HepG2 (cell line): Measurements from ENCODE around the gene CCDC93. TPM values are rescaled to one million over a fixed set of nuclear protein-coding genes. Genes with fewer than 3 reads are reported as not detected.

ENCODE experiments used
- ATAC-seq: fragments of 200-7000 bp; cut with Tn5 transposase; 3 replicates; pipeline ENCODE4 v1.9.1; 2020; ENCODE audit warnings: mild to moderate bottlenecking, moderate library complexity
- BruUV-seq: library from RNA; stranded (reverse); fragments of 400-500 nt; replicated peaks from 2 replicates; lab custom pipeline; 2021; lab: Mats Ljungman, UMichigan
- CTCF ChIA-PET: fragments of 300-600 bp; formaldehyde crosslinking; extraction: SDS; loops from one replicate; lab custom pipeline; 2021; ENCODE audit warnings: low total read pairs, inconsistent platforms, low intra/inter-chr PET ratio; lab: Yijun Ruan, JAX
- POLR2A ChIA-PET: fragments of 350-600 bp; sonication (Branson Sonifier 250); formaldehyde crosslinking; loops from one replicate; lab custom pipeline; 2020; ENCODE audit warnings: antibody characterized with exemption, inconsistent platforms; lab: Yijun Ruan, JAX
- DNase-seq: peaks from one replicate; pipeline ENCODE4 v3.0.0-alpha.2; 2015; ENCODE audit warnings: low spot score
- FAIRE-seq: peaks from 3 replicates; lab custom pipeline; 2011; peaks lifted over from hg19 to GRCh38; lab: Jason Lieb, UNC
- H2AFZ ChIP-seq: one replicate; pipeline ENCODE4 v1.6.1; 2011; ENCODE audit warnings: low read length, inconsistent platforms
- H3K27ac ChIP-seq: fragments of 300-600 bp; 3 replicates; pipeline ENCODE4 v1.8.0; 2011; ENCODE audit warnings: mixed run types, mild to moderate bottlenecking, mixed read lengths, low read length, inconsistent platforms; ENCODE audit not compliant: insufficient read depth; ENCODE audit errors: extremely low read length
- H3K27me3 ChIP-seq, 2 experiments: fragments of 200-600 bp in 1 of 2; 2 replicates in 1 of 2; 3 replicates in 1 of 2; pipeline versions ENCODE4 v1.6.0 to v1.8.0; 2011; ENCODE audit warnings: low read length in 2 of 2, mild to moderate bottlenecking in 2 of 2, moderate library complexity in 2 of 2, inconsistent platforms in 1 of 2; ENCODE audit not compliant: insufficient read depth in 2 of 2, control insufficient read depth in 1 of 2
- H3K36me3 ChIP-seq, 2 experiments: fragments of 200-600 bp in 1 of 2; replicated peaks in 1 of 2; 2 replicates in 1 of 2; 3 replicates in 1 of 2; pipeline versions ENCODE4 v1.5.1 to v1.8.0; 2011; ENCODE audit warnings: low read length in 2 of 2, inconsistent platforms in 1 of 2; ENCODE audit not compliant: insufficient read depth in 2 of 2, control insufficient read depth in 1 of 2
- H3K4me1 ChIP-seq: 2 replicates; pipeline ENCODE4 v1.5.1; 2012; ENCODE audit warnings: low read length, inconsistent platforms; ENCODE audit not compliant: insufficient read depth
- H3K4me2 ChIP-seq: 2 replicates; pipeline ENCODE4 v1.6.0; 2011; ENCODE audit warnings: low read depth, low read length, inconsistent platforms
- H3K4me3 ChIP-seq, 3 experiments: fragments of 200-600 bp in 1 of 3; sonication (generic), shearing (Covaris generic) in 1 of 3; replicated peaks in 1 of 3; 2 replicates each; pipeline ENCODE4 v1.5.1; 2011 to 2016; ENCODE audit warnings: low read length in 3 of 3, inconsistent platforms in 2 of 3, low read depth in 2 of 3, mild to moderate bottlenecking in 2 of 3, control low read depth in 1 of 3, mixed read lengths in 1 of 3; ENCODE audit not compliant: insufficient read depth in 1 of 3
- H3K79me2 ChIP-seq: one replicate; pipeline ENCODE4 v1.6.1; 2011; ENCODE audit warnings: low read length, inconsistent platforms; ENCODE audit not compliant: insufficient read depth
- H3K9ac ChIP-seq: 2 replicates; pipeline ENCODE4 v1.6.0; 2011; ENCODE audit warnings: mild to moderate bottlenecking, low read depth, low read length, inconsistent platforms; ENCODE audit not compliant: insufficient read depth
- H3K9me3 ChIP-seq: 2 replicates; pipeline ENCODE4 v1.5.1; 2012; ENCODE audit warnings: mild to moderate bottlenecking, low read length
- H4K20me1 ChIP-seq: 2 replicates; pipeline ENCODE4 v1.6.0; 2011; ENCODE audit warnings: inconsistent platforms, mild to moderate bottlenecking, low read length, moderate library complexity; ENCODE audit not compliant: insufficient read depth
- ATF6 ChIP-seq: sonication (generic); formaldehyde crosslinking; conservative IDR thresholded peaks from 2 replicates; pipeline ENCODE4 v1.4.0; 2020; ENCODE audit warnings: missing genetic modification reagents
- CBFB ChIP-seq: sonication (generic); formaldehyde crosslinking; IDR thresholded peaks from 2 replicates; pipeline ENCODE4 v1.4.0; 2020; ENCODE audit warnings: missing genetic modification reagents
- ETV5 ChIP-seq: IDR thresholded peaks from 2 replicates; pipeline ENCODE4 v1.6.1; 2018; ENCODE audit warnings: missing biosample characterization, missing genetic modification reagents, inconsistent platforms, borderline replicate concordance
- HNRNPH1 ChIP-seq: fragments of 200-400 bp; formaldehyde crosslinking; optimal IDR thresholded peaks from 2 replicates; pipeline ENCODE3; 2017; ENCODE audit warnings: mild to moderate bottlenecking, low read depth, low read length
- MED13 ChIP-seq: sonication (generic); formaldehyde crosslinking; IDR thresholded peaks from 2 replicates; pipeline ENCODE4 v1.5.0; 2020; ENCODE audit warnings: missing genetic modification reagents
- MIER3 ChIP-seq: IDR thresholded peaks from 2 replicates; pipeline ENCODE4 v1.6.1; 2016; ENCODE audit warnings: missing compliant biosample characterization, borderline replicate concordance
- MTA1 ChIP-seq: sonication (generic); formaldehyde crosslinking; IDR thresholded peaks from 2 replicates; pipeline ENCODE4 v1.4.0; 2020; ENCODE audit warnings: missing genetic modification reagents, mild to moderate bottlenecking, borderline replicate concordance
- MTERF4 ChIP-seq: sonication (generic); formaldehyde crosslinking; IDR thresholded peaks from 2 replicates; pipeline ENCODE4 v1.8.0; 2023; ENCODE audit warnings: mild to moderate bottlenecking, missing genetic modification reagents
- NFIC ChIP-seq: IDR thresholded peaks from 2 replicates; pipeline ENCODE4 v1.6.1; 2012; ENCODE audit warnings: mild to moderate bottlenecking, low read length, inconsistent platforms
- RAD21 ChIP-seq: fragments of 450-650 bp; formaldehyde crosslinking; IDR thresholded peaks from 2 replicates; pipeline ENCODE4 v1.5.0; 2020; ENCODE audit warnings: mild to moderate bottlenecking
- REL ChIP-seq: sonication (generic); formaldehyde crosslinking; conservative IDR thresholded peaks from 2 replicates; pipeline ENCODE4 v1.8.0; 2022; ENCODE audit warnings: mild to moderate bottlenecking, missing genetic modification reagents, moderate library complexity
- RORA ChIP-seq: sonication (generic); formaldehyde crosslinking; IDR thresholded peaks from 2 replicates; pipeline ENCODE4 v1.5.0; 2020; ENCODE audit warnings: mild to moderate bottlenecking, missing genetic modification reagents, moderate library complexity
- ZC3H13 ChIP-seq: sonication (generic); formaldehyde crosslinking; IDR thresholded peaks from 2 replicates; pipeline ENCODE4 v1.8.1; 2023; ENCODE audit warnings: mild to moderate bottlenecking, missing genetic modification reagents, moderate library complexity
- ZNF124 ChIP-seq: sonication (generic); formaldehyde crosslinking; IDR thresholded peaks from 2 replicates; pipeline ENCODE4 v1.4.0; 2020; ENCODE audit warnings: missing genetic modification reagents
- ZNF546 ChIP-seq: sonication (generic); formaldehyde crosslinking; conservative IDR thresholded peaks from 2 replicates; pipeline ENCODE4 v1.8.1; 2023; ENCODE audit warnings: mild to moderate bottlenecking, missing genetic modification reagents
- ZNF75D ChIP-seq: sonication (generic); formaldehyde crosslinking; IDR thresholded peaks from 2 replicates; pipeline ENCODE4 v1.8.1; 2023; ENCODE audit warnings: missing genetic modification reagents, mild to moderate bottlenecking, borderline replicate concordance
- ZNF775 ChIP-seq: sonication (generic); formaldehyde crosslinking; IDR thresholded peaks from 2 replicates; pipeline ENCODE4 v1.4.0; 2020; ENCODE audit warnings: missing genetic modification reagents, mild to moderate bottlenecking, moderate library complexity, borderline replicate concordance
- WGBS: methylation state at CpG from one replicate; pipeline ENCODE4 v1.1.6; 2017; ENCODE audit warnings: low lambda C conversion rate; 5-methylcytosine and 5-hydroxymethylcytosine counted together
- in situ Hi-C: cut with HindIII; loops from 2 replicates; pipeline ENCODE4 v1.10.0; 2017; ENCODE audit warnings: low pct_unique_long_range_greater_than_20kb; ENCODE audit not compliant: extremely low pct_ligation_motif_present
- intact Hi-C: fragments of 100-400 bp; cut with micrococcal nuclease; formaldehyde crosslinking; loops from one replicate; pipeline ENCODE4 v1.10.0; 2022; ENCODE audit not compliant: unreplicated experiment
- polyA plus RNA-seq, 8 experiments: library from polyadenylated mRNA; depleted of rRNA in 3 of 8; stranded (reverse) in 7 of 8; unstranded in 1 of 8; fragments of >200 nt; fragmentation: Illumina TruSeq in 4 of 8; extraction: Trizol in 4 of 8; gene quantifications; 2 replicates each; pipeline versions ENCODE4 v1.2.1 to v1.2.3, GENCODE V29; 2011 to 2016; ENCODE audit warnings: low read depth in 4 of 8, missing spikeins in 1 of 8, mixed read lengths in 1 of 8; ENCODE audit not compliant: insufficient read depth in 1 of 8
- total RNA-seq, 5 experiments: library from RNA; depleted of rRNA; stranded (reverse); fragments of >200 nt; fragmentation: Illumina TruSeq; extraction: Trizol; gene quantifications; 2 replicates each; pipeline ENCODE4 v1.2.3, GENCODE V29; 2016; ENCODE audit warnings: low read depth in 1 of 5
- TF ChIP-seq, protein P1 (sequence below): sonication (generic); formaldehyde crosslinking; conservative IDR thresholded peaks from 2 replicates; pipeline ENCODE4 v1.5.0; 2020; ENCODE audit warnings: missing genetic modification reagents
- TF ChIP-seq, protein P2 (sequence below): sonication (generic); formaldehyde crosslinking; IDR thresholded peaks from 2 replicates; pipeline ENCODE4 v1.5.1; 2020; ENCODE audit warnings: missing genetic modification reagents, mild to moderate bottlenecking, borderline replicate concordance

The CCDC93 gene
- total and polyA plus RNA-seq, 2 of the 13 experiments (the other 11 are each of a cell fraction or from before 2014, with no cell fraction given): 37.2 to 53.2 TPM

- POLR2A ChIA-PET: no interaction called here
- WGBS: 76% methylated on average over 9 of the region's 10 CpGs
- Histone ChIP-seq H3K27ac (no peak overlapping the region), H2AFZ (no peak overlapping the region), H4K20me1 (no peaks in the 10 kb centered on the region), H3K4me2 (no peak overlapping the region), H3K27me3 (peaks cover 0 to 26% of the 10 kb centered on the region in 2 experiments; a peak in 2 of 5 replicates), H3K9me3 (no peaks in the 10 kb centered on the region), H3K36me3 (no peaks in the 10 kb centered on the region), H3K4me3 (no peak overlapping the region), H3K9ac (no peak overlapping the region), H3K4me1 (peaks cover 10% of the 10 kb centered on the region), H3K79me2 (no peaks in the 10 kb centered on the region)
- CTCF ChIA-PET: no interaction called here
- BruUV-seq: no TSS peak
- no peak for FAIRE-seq
- intact Hi-C loops: no loop called here
- DNase-seq: no peak
- ATAC-seq: no peak
- in situ Hi-C loops: no loop called here
- TF ChIP-seq MIER3 (CRISPR knock-in tag): no peak
- no peak for TF ChIP-seq MTA1 (CRISPR knock-in tag)
- no peak for TF ChIP-seq ZNF775
- TF ChIP-seq, protein P1, sequence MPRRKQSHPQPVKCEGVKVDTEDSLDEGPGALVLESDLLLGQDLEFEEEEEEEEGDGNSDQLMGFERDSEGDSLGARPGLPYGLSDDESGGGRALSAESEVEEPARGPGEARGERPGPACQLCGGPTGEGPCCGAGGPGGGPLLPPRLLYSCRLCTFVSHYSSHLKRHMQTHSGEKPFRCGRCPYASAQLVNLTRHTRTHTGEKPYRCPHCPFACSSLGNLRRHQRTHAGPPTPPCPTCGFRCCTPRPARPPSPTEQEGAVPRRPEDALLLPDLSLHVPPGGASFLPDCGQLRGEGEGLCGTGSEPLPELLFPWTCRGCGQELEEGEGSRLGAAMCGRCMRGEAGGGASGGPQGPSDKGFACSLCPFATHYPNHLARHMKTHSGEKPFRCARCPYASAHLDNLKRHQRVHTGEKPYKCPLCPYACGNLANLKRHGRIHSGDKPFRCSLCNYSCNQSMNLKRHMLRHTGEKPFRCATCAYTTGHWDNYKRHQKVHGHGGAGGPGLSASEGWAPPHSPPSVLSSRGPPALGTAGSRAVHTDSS: no peak
- no peak for TF ChIP-seq ZC3H13 (CRISPR knock-in tag)
- no peak for TF ChIP-seq ZNF124 (CRISPR knock-in tag)
- TF ChIP-seq RAD21 (CRISPR knock-in tag): no peak
- TF ChIP-seq HNRNPH1: no peak
- TF ChIP-seq ZNF546 (CRISPR knock-in tag): no peak
- no peak for TF ChIP-seq ATF6 (CRISPR knock-in tag)
- TF ChIP-seq ZNF75D (CRISPR knock-in tag): no peak
- TF ChIP-seq NFIC: no peak
- TF ChIP-seq REL (CRISPR knock-in tag): no peak
- TF ChIP-seq MED13 (CRISPR knock-in tag): no peak
- TF ChIP-seq RORA (CRISPR knock-in tag): no peak
- TF ChIP-seq, protein P2, sequence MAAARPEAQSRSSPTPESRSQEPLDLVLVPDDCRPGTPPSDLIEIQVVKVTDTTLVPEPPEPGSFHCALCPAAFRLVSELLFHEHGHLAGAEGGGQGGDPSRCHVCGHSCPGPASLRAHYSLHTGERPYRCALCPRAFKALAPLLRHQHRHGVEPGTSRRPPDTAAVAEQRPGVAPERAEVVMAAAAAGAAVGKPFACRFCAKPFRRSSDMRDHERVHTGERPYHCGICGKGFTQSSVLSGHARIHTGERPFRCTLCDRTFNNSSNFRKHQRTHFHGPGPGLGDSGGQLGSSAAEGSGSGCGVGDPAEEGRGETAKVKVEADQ: no peak
- no peak for TF ChIP-seq MTERF4 (CRISPR knock-in tag)
- no peak for TF ChIP-seq CBFB
- no peak for TF ChIP-seq ETV5 (CRISPR knock-in tag)
Observed at GRCh38 chr2:118055512-118056164, 41.8 kb upstream of the CCDC93 start.
